Measurements from ENCODE around the gene PNPLA4. TPM values are rescaled to one million over a fixed set of nuclear protein-coding genes. Genes with fewer than 3 reads are reported as not detected.

PNPLA4 gene
- total RNA-seq, 2 donors from 2014 or later: 5.7 to 19.4 TPM

- DNase-seq: no peak
- ATAC-seq: no peak
- Histone ChIP-seq H3K9me3 (no peaks in the 10 kb centered on the region), H3K4me1 (no peaks in the 10 kb centered on the region), H3K27me3 (no peaks in the 10 kb centered on the region), H3K27ac (no peak overlapping the region), H3K4me3 (no peak overlapping the region), H3K36me3 (replicated peaks in 1 of 2; ENCODE audit: insufficient read depth in 1 of 2, low read depth in 2 of 2) (no peaks in the 10 kb centered on the region)
- intact Hi-C loops (cut with DNase I): no loop called here
- 17 to 25% methylated on average over 1 of the region's 1 CpG for WGBS, 2 donors
- TF ChIP-seq CTCF (IDR thresholded peaks at IDR 0.05) (no peak), POLR2A (IDR thresholded peaks at IDR 0.05) (no peak)
Measured at GRCh38 chrX:7852166-7852565, 75.0 kb downstream of the PNPLA4 start.

Small RNA genes within 50 kb of the gene (small RNA-seq; reads per million reads assigned to genes)
- gene AC005296.1: not detected

Other genes with a start within 250 kb of the PNPLA4 start
- gene VCX, start 84.2 kb downstream of the PNPLA4 start, total RNA-seq: not detected
- not detected for gene VCX2, start 243.9 kb upstream of the PNPLA4 start, total RNA-seq